Activated naive CD4-positive, alpha-beta T cell treated with anti-CD3 and anti-CD28 coated beads, Interleukin-2, amount 50 U/mL, for 72 hours (primary cell): ENCODE results near the gene SGMS1. TPM values are rescaled to one million over a fixed set of nuclear protein-coding genes. Genes with fewer than 3 reads are reported as not detected.
"Not testable (repeated sequence)": the region's sequence is repeated elsewhere in the genome, so short reads cannot be mapped to it uniquely, and the experiment has no call there.

Experiments used
- ATAC-seq, 2 donors: fragments of 150-1000 bp; cut with Tn5 transposase; 2 replicates each; pipeline ENCODE4 v1.10.0; 2021; ENCODE audit warnings: mild to moderate bottlenecking in 2 of 2, moderate library complexity in 2 of 2
- DNase-seq, 2 donors: peaks; one replicate each; pipeline ENCODE4 v3.0.0; 2021 to 2022; ENCODE audit warnings: low spot score in 2 of 2
- H3K27ac Mint-ChIP-seq, 2 donors: one replicate each; pipeline ENCODE4 v1.8.0; 2022; ENCODE audit warnings: mild to moderate bottlenecking in 2 of 2, mixed read lengths in 2 of 2
- H3K36me3 Mint-ChIP-seq, 2 donors: one replicate each; pipeline ENCODE4 v1.8.0; 2022; ENCODE audit warnings: mixed read lengths in 2 of 2
- H3K9me3 Mint-ChIP-seq, 2 donors: one replicate each; pipeline ENCODE4 v1.8.0; 2022; ENCODE audit warnings: mixed read lengths in 2 of 2
- total RNA-seq, 2 donors: library from RNA; stranded (reverse); gene quantifications; one replicate each; pipeline ENCODE4 v1.2.3, GENCODE V29; 2022

The SGMS1 gene
- total RNA-seq, 2 donors from 2014 or later = 8.1 to 11.2 TPM

DNA sequence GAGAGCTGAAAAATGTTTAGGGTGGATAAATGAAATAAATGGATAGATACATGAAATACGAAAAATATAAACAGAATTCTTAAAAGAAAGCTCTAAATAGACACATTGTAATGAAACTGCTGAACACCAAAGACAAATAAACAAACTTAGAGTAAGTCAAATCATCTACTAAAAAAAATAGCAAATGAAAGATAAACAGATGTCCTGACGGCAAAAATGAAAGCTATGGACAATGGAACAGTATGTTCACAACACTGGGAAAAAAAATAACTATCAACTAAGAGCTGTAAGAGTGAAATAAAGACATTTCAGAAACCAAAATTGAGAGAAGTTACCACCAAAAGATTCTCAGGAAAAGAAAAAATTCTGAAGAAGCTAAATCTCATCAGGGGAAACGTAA is 106.1 kb downstream of the SGMS1 start:
- Mint-ChIP-seq H3K9me3 (no peaks in the 10 kb centered on the region), H3K27ac (no peak overlapping the region), H3K36me3 (no peaks in the 10 kb centered on the region)
- ATAC-seq (no peak), DNase-seq (no peak)

DNA sequence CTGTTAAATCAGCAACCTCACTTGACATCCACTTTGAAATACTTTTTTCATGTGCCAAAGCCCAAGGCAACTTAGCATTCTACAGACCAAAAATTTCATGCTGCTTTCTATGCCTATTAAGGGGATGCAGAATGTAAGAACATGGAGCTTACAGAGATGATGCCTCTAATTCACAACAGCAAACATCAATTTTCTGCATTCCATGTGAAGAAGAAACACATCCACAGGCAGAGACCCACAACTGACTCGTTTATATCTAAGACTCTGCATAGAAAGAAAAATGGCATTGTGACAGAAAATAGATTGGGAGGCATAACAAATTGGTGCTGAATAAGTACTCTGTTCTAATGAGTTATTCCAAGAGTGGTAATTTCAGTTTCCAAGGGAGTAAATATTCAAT is 107.6 kb downstream of the SGMS1 start:
- Mint-ChIP-seq H3K27ac (no peak overlapping the region), H3K36me3 (no peaks in the 10 kb centered on the region), H3K9me3 (no peaks in the 10 kb centered on the region)
- no peak for DNase-seq
- ATAC-seq = no peak

DNA sequence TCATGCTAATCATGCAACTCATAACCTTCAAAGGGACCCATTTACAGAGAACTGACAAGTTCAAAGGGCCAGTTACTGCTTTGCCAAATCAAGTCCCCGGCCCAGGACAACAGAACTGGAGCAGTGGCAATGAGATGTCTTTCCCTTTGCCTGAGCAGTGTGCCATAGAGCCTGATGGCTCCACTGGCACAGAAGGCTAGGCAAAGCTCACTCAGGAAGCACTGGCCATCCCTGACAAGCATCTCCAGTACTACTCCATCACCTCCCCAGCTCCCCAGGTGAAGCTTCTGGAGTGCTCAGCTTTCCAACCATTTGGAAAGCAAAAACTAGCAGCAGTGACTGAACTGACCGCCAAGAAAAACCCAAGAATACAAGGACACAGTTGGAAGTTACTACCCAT is 108.3 kb downstream of the SGMS1 start:
- DNase-seq (no peak), ATAC-seq (no peak)
- H3K27ac Mint-ChIP-seq = no peak overlapping the region
- H3K9me3 Mint-ChIP-seq = no peaks in the 10 kb centered on the region
- H3K36me3 Mint-ChIP-seq = no peaks in the 10 kb centered on the region

DNA sequence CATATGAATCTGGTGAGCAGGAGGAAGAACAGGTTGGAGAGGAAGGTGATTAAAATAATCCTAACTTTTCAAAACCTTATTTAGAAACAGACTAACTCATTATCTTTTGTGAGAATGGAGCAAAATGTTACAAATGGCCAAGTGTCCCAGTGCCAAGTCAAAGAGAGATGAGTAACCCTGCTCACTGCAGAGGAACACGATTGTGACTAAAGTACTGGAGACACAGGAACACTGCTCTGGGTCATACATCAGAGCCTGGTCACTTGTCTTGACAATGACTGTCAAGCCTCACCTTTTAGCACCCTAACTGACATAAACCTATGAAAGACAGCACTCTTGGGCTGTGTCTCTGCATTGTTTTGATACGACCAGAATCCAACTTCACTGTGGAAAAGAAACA is 108.8 kb downstream of the SGMS1 start:
- Mint-ChIP-seq H3K9me3 (no peaks in the 10 kb centered on the region), H3K27ac (no peak overlapping the region), H3K36me3 (peaks cover 0 to 2% of the 10 kb centered on the region in 2 donors)
- DNase-seq = no peak
- ATAC-seq = no peak

DNA sequence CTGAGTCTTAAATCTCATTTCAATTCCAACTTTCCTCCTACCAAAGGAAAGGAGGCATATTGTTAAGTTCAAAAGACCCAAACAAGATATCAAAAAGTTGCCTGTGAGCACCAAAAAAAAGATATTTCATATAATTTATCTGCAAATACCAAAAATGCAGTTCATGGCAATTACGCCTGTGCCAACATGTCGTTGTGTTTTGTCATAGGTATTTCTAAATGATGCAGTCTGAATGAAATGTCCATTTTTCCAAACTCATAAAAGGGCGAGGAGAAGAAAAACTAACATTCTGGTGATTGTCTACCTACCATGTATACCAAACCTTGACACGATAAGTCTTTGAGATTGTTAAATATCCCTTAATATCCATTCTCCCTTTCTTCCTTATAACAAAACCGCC is 109.8 kb downstream of the SGMS1 start:
- Mint-ChIP-seq H3K36me3 (peaks cover 4 to 6% of the 10 kb centered on the region in 2 donors), H3K9me3 (no peaks in the 10 kb centered on the region), H3K27ac (no peak overlapping the region)
- ATAC-seq (no peak), DNase-seq (no peak)

DNA sequence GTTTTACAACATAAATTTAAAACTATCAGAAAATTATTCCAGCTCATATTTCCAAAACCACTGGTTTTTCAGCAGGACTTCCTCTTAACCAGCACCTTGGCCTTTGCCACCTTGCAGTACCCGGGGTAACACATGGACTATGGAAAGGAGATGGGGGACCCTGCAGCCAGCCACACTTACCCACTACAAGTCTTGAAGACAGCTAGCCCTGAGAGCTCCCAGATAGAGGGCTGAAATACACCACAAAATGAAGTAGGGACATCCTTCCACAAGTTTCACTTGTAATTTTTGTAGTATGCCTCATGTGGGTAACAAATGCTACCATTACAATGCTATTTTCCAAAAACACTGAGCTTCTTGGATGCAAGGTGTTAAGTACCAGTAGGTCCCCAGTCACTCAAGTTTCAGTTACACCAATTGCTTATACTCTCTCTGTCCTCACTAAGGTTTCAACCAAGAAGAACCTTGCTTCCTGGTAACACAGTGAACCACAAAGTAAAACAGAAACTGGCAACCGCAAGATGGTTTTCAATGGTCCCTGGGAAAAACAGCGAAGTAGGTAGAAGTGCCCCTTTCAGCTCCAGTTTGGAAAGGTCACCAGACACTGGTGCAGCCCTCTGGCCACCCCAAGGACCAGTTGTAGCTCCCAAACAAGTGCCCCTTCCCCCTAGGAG is 110.9 kb downstream of the SGMS1 start:
- Mint-ChIP-seq H3K27ac (peak overlapping the region in 1 of 2 donors; percentile 43), H3K9me3 (no peaks in the 10 kb centered on the region), H3K36me3 (peaks cover 4 to 6% of the 10 kb centered on the region in 2 donors)
- DNase-seq (no peak), ATAC-seq (peak; percentile 59 to 78)

DNA sequence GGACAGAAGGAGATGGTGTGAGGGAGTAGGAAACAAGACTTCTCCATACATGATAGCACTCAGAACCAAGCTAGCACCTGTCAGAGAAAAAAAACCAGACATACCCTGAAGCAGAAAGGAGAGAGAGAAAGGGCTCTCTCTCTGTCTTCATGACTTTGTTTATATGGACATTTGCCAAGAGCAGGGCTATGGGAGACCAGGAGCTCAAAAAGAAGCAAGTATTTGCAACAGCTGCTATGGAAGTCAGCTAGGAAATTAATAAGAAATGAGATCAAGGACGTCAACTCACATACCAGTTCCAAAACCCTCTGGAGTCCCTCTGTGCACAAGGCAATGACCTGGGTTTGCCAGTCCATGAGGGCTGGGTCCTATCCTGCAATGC is 111.6 kb downstream of the SGMS1 start:
- H3K36me3 Mint-ChIP-seq = peaks cover 4 to 6% of the 10 kb centered on the region in 2 donors
- no peaks in the 10 kb centered on the region for H3K9me3 Mint-ChIP-seq
- ATAC-seq (no peak), DNase-seq (no peak)
- peak overlapping the region in 1 of 2 donors; percentile 43 for H3K27ac Mint-ChIP-seq

DNA sequence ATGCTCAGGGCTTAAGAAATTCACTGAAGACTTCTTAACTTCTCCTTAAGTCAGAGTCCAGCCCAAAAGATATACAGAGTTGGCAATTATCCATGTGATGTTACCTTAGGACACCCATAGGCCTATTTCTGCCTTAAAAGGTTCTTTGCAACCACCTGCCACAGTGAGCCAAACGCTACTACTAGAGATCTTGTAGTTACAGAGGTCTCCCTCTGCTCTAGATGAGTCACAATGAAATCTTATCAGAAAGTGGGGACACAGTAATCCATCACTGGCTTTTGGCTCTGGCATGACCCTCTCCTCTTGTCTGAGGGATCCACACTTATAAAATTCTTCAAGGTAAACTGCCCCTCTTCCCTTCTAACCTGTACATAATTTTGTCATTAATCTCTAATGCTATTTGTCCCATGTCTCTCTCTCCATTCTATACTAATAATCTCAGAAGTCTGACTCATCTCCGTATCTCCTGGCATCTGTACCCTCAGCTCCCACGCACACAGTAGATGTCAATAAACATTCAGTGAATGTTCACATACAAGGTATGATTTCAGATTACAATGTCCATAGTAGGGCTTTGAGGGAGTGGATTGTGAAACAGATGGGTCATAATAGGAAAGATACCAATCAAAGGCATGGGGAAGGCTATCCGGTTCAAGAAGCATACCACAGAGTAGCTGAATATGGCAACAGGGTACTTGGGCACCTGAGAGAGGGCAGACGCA is 112.1 kb downstream of the SGMS1 start:
- H3K27ac Mint-ChIP-seq = peak overlapping the region in 1 of 2 donors; percentile 38
- H3K9me3 Mint-ChIP-seq = no peaks in the 10 kb centered on the region
- DNase-seq (no peak), ATAC-seq (peak; percentile 38 to 61)
- H3K36me3 Mint-ChIP-seq = peaks cover 4 to 6% of the 10 kb centered on the region in 2 donors

DNA sequence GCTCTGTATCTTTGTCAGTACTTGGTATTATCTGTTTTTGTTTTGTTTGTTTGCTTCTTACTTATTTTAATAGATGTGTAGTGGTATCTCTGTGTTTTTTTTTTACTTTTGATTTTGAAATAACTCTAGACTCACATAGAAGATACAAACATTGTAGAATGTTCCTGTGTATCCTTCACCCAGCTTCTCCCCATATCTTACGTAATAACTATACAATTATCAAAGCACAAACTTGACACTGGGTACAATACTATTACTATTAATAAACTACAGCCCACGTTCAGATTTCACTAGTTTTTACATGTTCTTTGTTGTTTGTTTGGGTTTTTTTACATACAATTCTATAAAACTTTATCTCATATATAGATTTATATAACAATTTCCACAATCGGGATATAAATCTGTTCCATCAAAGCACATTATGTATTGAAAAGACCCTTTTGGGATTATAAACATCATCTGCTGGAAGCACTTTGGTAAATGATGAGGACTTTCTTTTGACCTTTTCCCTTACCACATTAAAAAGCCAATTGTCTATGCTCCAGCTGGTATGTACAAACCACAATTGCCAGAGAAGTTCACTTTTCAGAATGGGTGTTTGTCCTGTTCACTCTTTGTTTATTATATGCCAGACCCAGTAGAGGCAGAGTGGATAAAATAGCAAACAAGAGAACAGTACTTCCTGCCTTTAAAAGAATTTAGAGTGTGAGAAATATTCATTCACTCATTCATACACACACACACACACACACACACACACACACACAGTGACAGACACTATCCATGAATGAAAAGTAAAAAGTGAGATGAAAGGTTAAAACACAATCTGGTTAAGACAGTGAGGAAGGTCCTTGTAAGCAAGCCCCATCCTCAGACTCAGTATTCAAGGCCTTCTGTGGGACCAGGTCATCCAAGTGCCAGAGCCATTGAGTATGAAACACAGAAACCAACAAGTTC is 113.0 kb downstream of the SGMS1 start:
- Mint-ChIP-seq H3K9me3 (no peaks in the 10 kb centered on the region), H3K36me3 (peaks cover 4 to 6% of the 10 kb centered on the region in 2 donors), H3K27ac (no peak overlapping the region)
- ATAC-seq (no peak), DNase-seq (no peak)

DNA sequence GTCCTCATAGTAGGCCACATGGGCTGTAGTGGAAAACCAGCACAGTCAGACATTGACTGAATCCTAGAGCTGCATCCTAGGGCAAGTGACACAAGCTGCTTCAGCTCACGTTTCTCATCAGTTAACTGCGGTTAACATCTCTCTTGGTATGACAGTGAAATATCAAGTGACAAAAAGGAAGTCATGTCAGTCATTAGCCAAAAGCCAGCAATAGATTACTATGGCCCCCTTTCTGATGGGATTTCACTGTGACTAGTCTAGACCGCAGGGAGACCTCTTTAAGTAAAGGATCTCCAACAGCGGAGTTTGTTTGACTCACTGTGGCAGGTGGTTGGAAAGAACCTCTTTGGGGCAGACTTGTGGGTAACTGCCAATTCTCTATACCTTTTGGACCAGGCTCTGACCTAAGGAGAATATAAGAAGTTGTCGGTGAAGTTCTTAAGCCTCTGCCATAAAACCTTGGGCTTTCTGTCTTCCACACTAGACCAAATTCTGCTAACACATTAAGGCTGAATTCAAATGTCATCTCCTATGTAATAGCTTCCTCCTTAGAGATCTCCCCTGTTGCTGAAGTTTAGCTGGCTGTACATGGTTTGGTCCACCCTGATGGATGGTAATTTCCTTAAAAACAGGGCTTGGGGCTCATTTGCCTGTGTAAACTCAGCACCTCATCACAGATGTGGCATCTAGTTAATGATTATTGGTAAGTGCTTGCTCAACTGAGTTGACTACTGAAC is 115.3 kb downstream of the SGMS1 start:
- Mint-ChIP-seq H3K36me3 (peaks cover 6 to 7% of the 10 kb centered on the region in 2 donors), H3K9me3 (no peaks in the 10 kb centered on the region), H3K27ac (no peak overlapping the region)
- DNase-seq (no peak), ATAC-seq (peak; percentile 61 to 75)

DNA sequence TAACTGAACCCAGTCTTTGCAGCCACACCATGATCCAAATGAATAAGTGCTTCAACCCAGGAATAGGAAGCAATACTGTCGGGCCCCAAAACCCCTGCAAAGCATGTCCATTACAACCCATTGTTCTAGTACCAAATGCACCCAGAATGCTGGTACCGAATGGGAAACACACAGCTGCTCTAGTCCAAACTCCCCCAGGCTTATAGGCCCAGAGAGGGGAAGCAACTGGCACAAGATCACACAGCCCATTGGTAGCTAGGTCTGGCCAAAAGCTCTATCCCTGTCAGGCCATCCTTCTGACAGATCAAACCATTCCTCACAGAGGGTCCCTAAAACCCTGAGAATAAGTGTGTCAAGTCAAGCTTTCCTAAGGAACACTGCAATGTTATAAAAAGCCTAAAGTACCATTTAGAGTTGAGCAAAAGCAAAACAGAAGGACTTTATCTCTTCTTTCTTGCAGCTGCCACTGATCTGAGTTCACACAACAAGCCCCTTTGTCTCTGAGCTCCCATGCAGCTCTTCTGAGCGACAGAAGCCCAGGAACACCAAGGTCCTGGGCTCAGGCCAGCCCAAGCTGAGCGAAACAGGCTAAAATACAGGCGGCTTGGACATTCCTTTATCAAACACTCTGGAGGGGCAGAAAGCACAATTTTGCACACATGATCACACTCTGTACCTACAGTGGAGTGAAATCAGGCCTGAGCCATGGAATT is 116.7 kb downstream of the SGMS1 start:
- H3K36me3 Mint-ChIP-seq = peaks cover 6 to 8% of the 10 kb centered on the region in 2 donors
- H3K9me3 Mint-ChIP-seq = no peaks in the 10 kb centered on the region
- ATAC-seq = no peak
- H3K27ac Mint-ChIP-seq = no peak overlapping the region
- DNase-seq = no peak

DNA sequence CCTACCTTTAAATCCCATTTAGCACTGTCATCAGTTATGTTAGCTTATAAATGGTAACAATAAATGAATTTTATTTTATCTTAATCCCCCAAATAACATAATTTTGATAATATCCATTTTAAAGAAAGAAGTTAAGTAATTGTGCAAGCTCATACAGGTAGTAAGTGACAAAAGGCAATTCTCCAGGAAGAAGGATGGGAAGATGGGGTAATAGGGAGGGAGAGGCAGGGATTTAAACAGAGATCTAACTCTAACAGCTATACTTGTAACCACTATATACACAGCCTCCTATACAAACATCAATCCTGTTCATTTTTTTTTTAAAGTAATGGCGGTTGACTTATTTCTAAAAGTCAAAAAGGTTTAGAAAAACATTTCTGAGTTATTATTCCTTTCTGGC is 119.4 kb downstream of the SGMS1 start:
- Mint-ChIP-seq H3K27ac (no peak overlapping the region), H3K36me3 (peaks cover 5 to 11% of the 10 kb centered on the region in 2 donors), H3K9me3 (peaks cover 0 to 7% of the 10 kb centered on the region in 2 donors)
- DNase-seq (no peak), ATAC-seq (no peak)

DNA sequence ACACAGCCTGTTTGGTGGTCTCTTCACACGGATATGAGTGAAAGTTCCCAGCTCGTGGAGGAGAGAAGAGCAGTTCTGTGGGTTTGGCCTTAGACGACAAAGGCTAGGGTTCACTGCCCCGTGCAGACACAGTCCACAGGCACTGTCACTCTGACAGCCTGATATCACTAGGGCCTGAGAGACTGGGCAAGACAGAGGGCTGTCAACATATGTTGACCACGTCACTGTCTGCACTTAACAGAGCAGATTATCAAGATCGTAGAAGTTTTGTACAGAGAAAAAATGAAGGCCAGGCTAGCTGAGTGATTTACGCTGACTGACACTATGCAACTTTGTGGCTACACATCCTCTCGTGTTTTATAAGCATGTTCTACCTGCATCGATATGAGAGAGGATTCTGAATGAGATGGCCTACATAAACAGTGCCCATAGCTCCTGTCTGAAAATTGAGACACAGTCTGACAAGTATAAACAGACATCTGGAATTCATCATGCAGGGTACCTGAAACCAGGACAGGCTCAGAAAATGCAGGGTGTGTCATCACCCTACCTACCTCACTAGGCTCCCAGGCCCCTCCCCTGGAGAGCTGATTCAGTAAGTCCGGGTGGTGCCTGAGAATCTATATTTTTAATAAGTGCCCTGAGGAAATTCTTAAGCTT is 120.0 kb downstream of the SGMS1 start:
- DNase-seq (no peak), ATAC-seq (peak in 1 of 2 donors; percentile 24)
- peaks cover 0 to 7% of the 10 kb centered on the region in 2 donors for H3K9me3 Mint-ChIP-seq
- no peak overlapping the region for H3K27ac Mint-ChIP-seq
- peaks cover 5 to 9% of the 10 kb centered on the region in 2 donors for H3K36me3 Mint-ChIP-seq

DNA sequence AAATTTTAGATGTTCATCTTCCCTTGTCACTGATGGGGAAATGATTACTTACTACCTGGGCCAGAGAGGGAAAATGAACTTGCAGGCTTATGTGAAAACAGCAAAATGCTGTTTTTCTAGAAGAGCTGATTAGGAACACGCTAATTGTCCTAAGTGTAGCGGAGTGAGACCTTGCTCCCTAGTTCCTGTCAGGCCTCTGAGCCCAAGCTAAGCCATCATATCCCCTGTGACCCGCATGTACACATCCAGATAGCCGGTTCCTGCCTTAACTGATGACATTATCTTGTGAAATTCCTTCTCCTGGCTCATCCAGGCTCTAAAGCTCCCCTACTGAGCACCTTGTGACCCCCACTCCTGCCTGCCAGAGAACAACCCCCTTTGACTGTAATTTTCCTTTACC is 120.6 kb downstream of the SGMS1 start:
- H3K9me3 Mint-ChIP-seq, H3K27ac Mint-ChIP-seq, ATAC-seq, H3K36me3 Mint-ChIP-seq, DNase-seq: not testable (repeated sequence)

DNA sequence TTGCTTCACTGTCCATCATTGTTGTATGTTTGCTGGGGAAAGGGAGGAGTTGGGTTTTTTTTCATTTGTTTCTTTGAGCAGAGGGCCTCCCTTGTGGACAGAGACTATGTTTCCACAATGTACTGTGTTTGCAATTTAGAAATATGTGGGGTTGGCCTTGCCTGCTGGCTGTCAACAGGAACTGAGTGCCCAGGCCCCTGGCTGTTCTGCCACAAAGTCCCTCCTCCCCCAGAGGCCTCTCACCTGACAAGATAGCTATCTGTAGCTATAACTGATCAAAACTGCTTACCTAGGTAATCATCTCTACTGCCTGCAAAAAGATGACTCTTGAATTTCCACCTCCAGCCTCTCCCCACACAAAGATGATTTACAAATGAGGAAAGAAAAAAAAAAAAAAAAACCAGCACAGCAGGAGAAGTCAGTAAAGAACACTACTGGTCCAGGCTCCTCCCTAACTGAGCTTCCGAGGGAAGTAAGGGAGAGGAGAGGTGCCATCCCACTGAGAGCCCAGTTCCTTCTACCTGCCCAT is 121.8 kb downstream of the SGMS1 start:
- ATAC-seq = no peak
- DNase-seq = no peak
- peak overlapping the region in 1 of 2 donors; percentile 45 for H3K27ac Mint-ChIP-seq
- peaks cover 0 to 7% of the 10 kb centered on the region in 2 donors for H3K9me3 Mint-ChIP-seq
- peaks cover 6 to 9% of the 10 kb centered on the region in 2 donors for H3K36me3 Mint-ChIP-seq
